Aorta (tissue), 5 donors: Measurements from ENCODE around the gene DUS4L. TPM values are rescaled to one million over a fixed set of nuclear protein-coding genes. Genes with fewer than 3 reads are reported as not detected.

Source experiments
- ATAC-seq: fragments of 200-7000 bp; cut with Tn5 transposase; one replicate; pipeline ENCODE4 v1.9.1; 2022; ENCODE audit warnings: moderate library complexity; ENCODE audit not compliant: low FRiP score
- DNase-seq, 2 donors: peaks; one replicate each; pipeline ENCODE4 v3.0.0-alpha.2; 2020
- H3K27ac ChIP-seq, 2 donors: one replicate each; pipeline ENCODE4 v1.5.1; 2013; ENCODE audit warnings: low read length in 2 of 2, mild to moderate bottlenecking in 2 of 2, moderate library complexity in 2 of 2, control low read depth in 1 of 2, inconsistent platforms in 1 of 2, low read depth in 1 of 2
- H3K27me3 ChIP-seq, 2 donors: one replicate each; pipeline ENCODE4 v1.6.1; 2013; ENCODE audit warnings: control low read depth in 1 of 2, low read length in 1 of 2, mild to moderate bottlenecking in 1 of 2, moderate library complexity in 1 of 2; ENCODE audit not compliant: insufficient read depth in 2 of 2, control insufficient read depth in 1 of 2
- H3K36me3 ChIP-seq, 2 donors: one replicate each; pipeline ENCODE4 v1.6.1; 2013; ENCODE audit warnings: control low read depth in 1 of 2, low read length in 1 of 2, mild to moderate bottlenecking in 1 of 2; ENCODE audit not compliant: insufficient read depth in 2 of 2, control insufficient read depth in 1 of 2
- H3K4me1 ChIP-seq, 2 donors: one replicate each; pipeline ENCODE4 v1.6.1; 2013; ENCODE audit warnings: low read length in 2 of 2, control low read depth in 1 of 2, mild to moderate bottlenecking in 1 of 2, moderate library complexity in 1 of 2; ENCODE audit not compliant: insufficient read depth in 2 of 2, control insufficient read depth in 1 of 2
- H3K4me3 ChIP-seq, 2 donors: one replicate each; pipeline ENCODE4 v1.5.1; 2013; ENCODE audit warnings: low read length in 2 of 2, control low read depth in 1 of 2, mild to moderate bottlenecking in 1 of 2
- H3K9me3 ChIP-seq: one replicate; pipeline ENCODE4 v1.6.1; 2013; ENCODE audit warnings: mild to moderate bottlenecking, low read length; ENCODE audit not compliant: control insufficient read depth
- WGBS, 2 donors: extraction: QIAGEN DNeasy Blood & Tissue Kit; methylation state at CpG; one replicate each; pipeline ENCODE4 v1.1.7; 2013; 5-methylcytosine and 5-hydroxymethylcytosine counted together
- intact Hi-C, 2 donors: fragments of 100-400 bp; cut with DNase I; formaldehyde crosslinking; loops; one replicate each; pipeline versions ENCODE4 v1.14.2 to v1.15.0; 2022
- polyA plus RNA-seq, 2 donors: library from polyadenylated mRNA; stranded (reverse); fragments of 200-250 nt; gene quantifications; one replicate each; pipeline ENCODE4 v1.2.3, GENCODE V29; 2013
- total RNA-seq, 2 donors: library from RNA; stranded (reverse); fragmentation: NEBNext Ultra II Directional; extraction: Animal tissue kit (Norgen Biotek cat#: 25700); gene quantifications; one replicate each; pipeline ENCODE4 v1.2.1, GENCODE V29; 2021
- donor health status: healthy with polysubstance abuse.
- donor health status: Bipolar disorder and iron deficiency.
- donor health status: DM: no; HTN: no; CAD: no.
- donor health status: DM: no; HTN: no; CAD: no.
- donor health status: DM: yes; HTN: yes; CAD: no.

DUS4L gene
- total and polyA plus RNA-seq, 4 donors = 3.4 to 6.8 (median 6.1) TPM

DNA sequence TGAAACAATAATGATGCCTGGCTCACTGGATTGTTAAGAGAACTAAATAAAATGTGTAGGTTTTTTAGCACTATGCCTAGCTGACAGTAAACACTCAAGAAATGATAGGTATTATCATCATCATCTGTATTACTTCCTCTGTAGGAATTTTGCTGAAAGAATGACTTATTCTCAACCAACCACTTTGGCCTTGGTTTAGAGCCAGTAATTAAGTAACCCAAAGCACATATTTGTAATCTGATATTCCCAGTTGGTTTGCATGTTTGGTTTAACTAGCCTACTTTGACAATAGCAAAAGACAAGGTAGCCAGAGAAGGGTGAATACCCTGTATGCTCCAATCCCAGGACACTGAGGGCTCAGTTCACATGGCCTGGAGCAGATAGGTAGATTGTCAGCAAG, 50.7 kb downstream of the DUS4L start:
- peaks cover 4 to 6% of the 10 kb centered on the region in 2 donors for H3K36me3 ChIP-seq
- no peak overlapping the region for H3K4me3 ChIP-seq
- H3K27ac ChIP-seq = no peak overlapping the region
- no peak for DNase-seq
- intact Hi-C loops = no loop called here
- H3K27me3 ChIP-seq = no peaks in the 10 kb centered on the region
- no peaks in the 10 kb centered on the region for H3K9me3 ChIP-seq
- ATAC-seq = no peak
- no peaks in the 10 kb centered on the region for H3K4me1 ChIP-seq

- 87 to 89% methylated on average over 4 of the region's 4 CpGs for WGBS, 2 donors
- Histone ChIP-seq H3K27ac (no peak overlapping the region), H3K27me3 (no peaks in the 10 kb centered on the region), H3K4me1 (no peaks in the 10 kb centered on the region), H3K9me3 (no peaks in the 10 kb centered on the region), H3K36me3 (peaks cover 6 to 7% of the 10 kb centered on the region in 2 donors), H3K4me3 (no peak overlapping the region)
- intact Hi-C loops = no loop called here
- ATAC-seq (no peak), DNase-seq (no peak)
Observed at GRCh38 chr7:107615910-107616680, 52.3 kb downstream of the DUS4L start.

DNA sequence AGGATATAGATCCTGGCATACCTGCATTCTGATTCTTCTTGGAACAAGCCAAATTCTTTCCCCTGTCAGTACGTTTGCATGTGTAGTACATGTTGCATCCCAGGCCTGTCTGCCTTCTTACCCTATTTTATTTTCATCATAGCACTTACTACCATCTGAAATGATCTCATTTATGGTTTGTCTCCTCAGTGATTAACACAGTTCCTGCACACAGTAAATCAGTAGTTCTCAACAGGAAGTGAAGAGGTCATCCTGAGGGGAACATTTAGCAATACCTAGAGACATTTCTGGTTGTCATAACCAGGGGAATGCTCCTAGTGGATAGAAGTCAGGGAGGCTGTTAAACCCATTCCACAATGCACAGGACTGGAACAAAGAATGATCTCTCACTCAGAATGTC, 58.7 kb downstream of the DUS4L start:
- 65 to 70% methylated on average over 1 of the region's 1 CpG for WGBS, 2 donors
- Histone ChIP-seq H3K4me1 (no peaks in the 10 kb centered on the region), H3K36me3 (peaks cover 3 to 7% of the 10 kb centered on the region in 2 donors), H3K27me3 (no peaks in the 10 kb centered on the region), H3K27ac (no peak overlapping the region), H3K9me3 (no peaks in the 10 kb centered on the region), H3K4me3 (no peak overlapping the region)
- intact Hi-C loops = no loop called here
- ATAC-seq = peak; percentile 48
- DNase-seq = no peak

- WGBS, 2 donors = 79 to 80% methylated on average over 2 of the region's 2 CpGs
- ATAC-seq (no peak), DNase-seq (no peak)
- Histone ChIP-seq H3K9me3 (no peaks in the 10 kb centered on the region), H3K4me1 (no peaks in the 10 kb centered on the region), H3K36me3 (peaks cover 3 to 7% of the 10 kb centered on the region in 2 donors), H3K27me3 (no peaks in the 10 kb centered on the region), H3K27ac (no peak overlapping the region), H3K4me3 (no peak overlapping the region)
- intact Hi-C loops = no loop called here
Observed at GRCh38 chr7:107622894-107623293, 59.1 kb downstream of the DUS4L start.

DNA sequence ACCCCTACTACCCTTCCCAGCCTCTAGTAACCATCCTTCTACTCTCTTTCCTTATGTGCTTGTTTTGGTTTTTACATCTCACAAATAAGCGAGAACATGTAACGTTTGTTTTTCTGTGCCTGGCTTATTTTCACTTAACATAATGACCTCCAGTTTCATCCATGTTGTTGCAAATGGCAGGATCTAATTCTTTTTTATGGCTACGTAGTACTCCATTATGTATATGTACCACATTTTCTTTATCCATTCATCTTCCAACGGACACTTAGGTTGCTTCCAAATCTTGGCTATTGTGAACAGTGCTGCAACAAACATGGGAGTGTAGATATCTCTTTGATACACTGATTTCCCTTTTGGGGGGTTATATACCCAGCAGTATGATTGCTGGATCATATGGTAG, 63.2 kb downstream of the DUS4L start:
- Histone ChIP-seq H3K27ac (no peak overlapping the region), H3K27me3 (no peaks in the 10 kb centered on the region), H3K4me1 (no peaks in the 10 kb centered on the region), H3K36me3 (peaks cover 0 to 5% of the 10 kb centered on the region in 2 donors), H3K9me3 (no peaks in the 10 kb centered on the region), H3K4me3 (no peak overlapping the region)
- ATAC-seq = no peak
- no peak for DNase-seq
- intact Hi-C loops = no loop called here
- 96 to 97% methylated on average over 4 of the region's 4 CpGs for WGBS, 2 donors

Other genes starting within 250 kb of the DUS4L start
- not detected for gene GPR22, start 93.9 kb upstream of the DUS4L start, total RNA-seq
- gene GPR22, start 93.9 kb upstream of the DUS4L start, polyA plus RNA-seq = under 1 TPM in 1 of 2 donors, not detected in 1; 0.50 TPM
- gene COG5, start 51 bp upstream of the DUS4L start, total RNA-seq = 10 to 100 TPM; 55.9 to 58.2 TPM
- 10 to 100 TPM in 1 of 2 donors, 1 to 10 TPM in 1; 8.6 to 10.8 TPM for gene COG5, start 51 bp upstream of the DUS4L start, polyA plus RNA-seq
- gene BCAP29, start 16.3 kb downstream of the DUS4L start, total RNA-seq = 100 to 1,000 TPM in 1 of 2 donors, 10 to 100 TPM in 1; 96.1 to 139 TPM
- gene BCAP29, start 16.3 kb downstream of the DUS4L start, polyA plus RNA-seq = 10 to 100 TPM; 72.5 to 92.8 TPM
- gene SLC26A4, start 96.9 kb downstream of the DUS4L start, total RNA-seq = 1 to 10 TPM; 2.3 to 3.5 TPM
- 1 to 10 TPM; 1.4 to 2.9 TPM for gene SLC26A4, start 96.9 kb downstream of the DUS4L start, polyA plus RNA-seq
- gene CBLL1, start 180.2 kb downstream of the DUS4L start, total RNA-seq = 10 to 100 TPM; 20.4 to 23.4 TPM
- gene CBLL1, start 180.2 kb downstream of the DUS4L start, polyA plus RNA-seq = 10 to 100 TPM in 1 of 2 donors, 1 to 10 TPM in 1; 8.6 to 13.8 TPM
- gene SLC26A3, start 239.3 kb downstream of the DUS4L start, total RNA-seq = not detected
- gene SLC26A3, start 239.3 kb downstream of the DUS4L start, polyA plus RNA-seq = 10 to 100 TPM in 1 of 2 donors, 1 to 10 TPM in 1; 1.3 to 20.9 TPM